Tibial artery (tissue), 4 donors: Measurements from ENCODE around the gene PTPRH.
"Not testable (repeated sequence)": the region's sequence is repeated elsewhere in the genome, so short reads cannot be mapped to it uniquely, and the experiment has no call there.

Experiments used
- DNase-seq, 2 donors: peaks; one replicate each; pipeline ENCODE4 v3.0.0-alpha.2; 2019
- H3K27ac ChIP-seq, 2 donors: fragments of 200-600 bp; sonication (generic) in 1 of 2; 1 replicate in 1 of 2; 2 replicates in 1 of 2; pipeline ENCODE4 v1.5.1; 2018 to 2019; ENCODE audit warnings: mild to moderate bottlenecking in 1 of 2
- H3K27me3 ChIP-seq, 2 donors: fragments of 200-600 bp; sonication (generic) in 1 of 2; one replicate each; pipeline versions ENCODE4 v1.5.1 to v1.6.0; 2016 to 2019
- H3K36me3 ChIP-seq, 3 donors: fragments of 200-600 bp; sonication (generic) in 2 of 3; one replicate each; pipeline ENCODE4 v1.5.1; 2016 to 2019; ENCODE audit warnings: mild to moderate bottlenecking in 2 of 3
- H3K4me1 ChIP-seq, 4 donors: fragments of 200-600 bp; sonication (generic) in 2 of 4; 1 replicate in 3 of 4; 2 replicates in 1 of 4; pipeline ENCODE4 v1.5.1; 2016 to 2019
- H3K4me3 ChIP-seq, 2 donors: fragments of 200-600 bp; sonication (generic) in 1 of 2; 1 replicate in 1 of 2; 2 replicates in 1 of 2; pipeline ENCODE4 v1.5.1; 2018 to 2019; ENCODE audit warnings: mild to moderate bottlenecking in 2 of 2
- H3K9me3 ChIP-seq, 3 donors: fragments of 200-600 bp; sonication (generic) in 1 of 3; one replicate each; pipeline ENCODE4 v1.5.1; 2016 to 2019
- CTCF ChIP-seq, 2 experiments: fragments of 200-600 bp in 1 of 2; fragments of 450-650 bp in 1 of 2; IDR thresholded peaks; one replicate each; pipeline ENCODE4 v1.5.1; 2017 to 2019; ENCODE audit warnings: antibody characterized with exemption in 2 of 2, mild to moderate bottlenecking in 1 of 2, moderate library complexity in 1 of 2
- intact Hi-C: fragments of 100-400 bp; cut with DNase I; formaldehyde crosslinking; loops from one replicate; pipeline ENCODE4 v1.15.0; 2023; ENCODE audit warnings: low total_unique reads

The PTPRH gene

GRCh38 chr19:55226788-55227187 is 17.5 kb upstream of the PTPRH start:
- H3K27ac ChIP-seq: no peak overlapping the region
- intact Hi-C loops: no loop called here
- H3K4me1 ChIP-seq: no peaks in the 10 kb centered on the region
- H3K36me3 ChIP-seq: peaks cover 22 to 69% (median 48%) of the 10 kb centered on the region in 3 donors
- no peak for DNase-seq
- no peak for TF ChIP-seq CTCF (IDR thresholded peaks at IDR 0.05)
- H3K4me3 ChIP-seq: no peak overlapping the region
- H3K27me3 ChIP-seq: no peaks in the 10 kb centered on the region
- no peaks in the 10 kb centered on the region for H3K9me3 ChIP-seq

- H3K27me3 ChIP-seq: no peaks in the 10 kb centered on the region
- DNase-seq: no peak
- intact Hi-C loops: no loop called here
- peaks cover 17 to 64% (median 43%) of the 10 kb centered on the region in 3 donors for H3K36me3 ChIP-seq
- no peak overlapping the region for H3K4me3 ChIP-seq
- no peak for TF ChIP-seq CTCF (IDR thresholded peaks at IDR 0.05)
- H3K27ac ChIP-seq: no peak overlapping the region
- H3K9me3 ChIP-seq: no peaks in the 10 kb centered on the region
- H3K4me1 ChIP-seq: no peaks in the 10 kb centered on the region
Observed at GRCh38 chr19:55226273-55226672, 17.0 kb upstream of the PTPRH start.

- H3K27me3 ChIP-seq: no peaks in the 10 kb centered on the region
- no peak overlapping the region for H3K27ac ChIP-seq
- no peaks in the 10 kb centered on the region for H3K9me3 ChIP-seq
- no peaks in the 10 kb centered on the region for H3K4me1 ChIP-seq
- no peak for TF ChIP-seq CTCF (IDR thresholded peaks at IDR 0.05)
- DNase-seq: no peak
- intact Hi-C loops: no loop called here
- peaks cover 9 to 56% (median 35%) of the 10 kb centered on the region in 3 donors for H3K36me3 ChIP-seq
- no peak overlapping the region for H3K4me3 ChIP-seq
Observed at GRCh38 chr19:55225415-55225958, 16.2 kb upstream of the PTPRH start.

- H3K4me1 ChIP-seq, H3K27me3 ChIP-seq, H3K9me3 ChIP-seq, H3K4me3 ChIP-seq, H3K27ac ChIP-seq, intact Hi-C loops, DNase-seq: not testable (repeated sequence)
- H3K36me3 ChIP-seq: peaks cover 3 to 50% (median 28%) of the 10 kb centered on the region in 3 donors
Observed at GRCh38 chr19:55224679-55225414, 15.5 kb upstream of the PTPRH start.

- H3K27me3 ChIP-seq: no peaks in the 10 kb centered on the region
- H3K4me1 ChIP-seq: no peaks in the 10 kb centered on the region
- H3K4me3 ChIP-seq: no peak overlapping the region
- no peaks in the 10 kb centered on the region for H3K9me3 ChIP-seq
- no peak overlapping the region for H3K27ac ChIP-seq
- no peak for DNase-seq
- intact Hi-C loops: no loop called here
- H3K36me3 ChIP-seq: peaks cover 0 to 43% (median 21%) of the 10 kb centered on the region in 3 donors
- no peak for TF ChIP-seq CTCF (IDR thresholded peaks at IDR 0.05)
Observed at GRCh38 chr19:55224038-55224665, 14.9 kb upstream of the PTPRH start.
